Measurements from ENCODE around the gene ZNF593.

GRCh38 chr1:26177182-26177684, 7.5 kb downstream of the ZNF593 start, which contains the start of gene CNKSR1:
- TF ChIP-seq GATA3 (IDR thresholded peaks at IDR 0.05; ENCODE audit: low read depth, low read length) (no peak), GATA2 (IDR thresholded peaks at IDR 0.05; ENCODE audit: low read depth, low read length) (no peak)
